HepG2 (cell line): ENCODE measurements around the gene UST. TPM values are rescaled to one million over a fixed set of nuclear protein-coding genes. Genes with fewer than 3 reads are reported as not detected.

Experiments used
- ATAC-seq: fragments of 200-7000 bp; cut with Tn5 transposase; 3 replicates; pipeline ENCODE4 v1.9.1; 2020; ENCODE audit warnings: mild to moderate bottlenecking, moderate library complexity
- BruUV-seq: library from RNA; stranded (reverse); fragments of 400-500 nt; replicated peaks from 2 replicates; lab custom pipeline; 2021; lab: Mats Ljungman, UMichigan
- CTCF ChIA-PET: fragments of 300-600 bp; formaldehyde crosslinking; extraction: SDS; loops from one replicate; lab custom pipeline; 2021; ENCODE audit warnings: low total read pairs, inconsistent platforms, low intra/inter-chr PET ratio; lab: Yijun Ruan, JAX
- POLR2A ChIA-PET: fragments of 350-600 bp; sonication (Branson Sonifier 250); formaldehyde crosslinking; loops from one replicate; lab custom pipeline; 2020; ENCODE audit warnings: antibody characterized with exemption, inconsistent platforms; lab: Yijun Ruan, JAX
- DNase-seq: peaks from one replicate; pipeline ENCODE4 v3.0.0-alpha.2; 2015; ENCODE audit warnings: low spot score
- FAIRE-seq: peaks from 3 replicates; lab custom pipeline; 2011; peaks lifted over from hg19 to GRCh38; lab: Jason Lieb, UNC
- H2AFZ ChIP-seq: one replicate; pipeline ENCODE4 v1.6.1; 2011; ENCODE audit warnings: low read length, inconsistent platforms
- H3K27ac ChIP-seq: fragments of 300-600 bp; 3 replicates; pipeline ENCODE4 v1.8.0; 2011; ENCODE audit warnings: mixed run types, mild to moderate bottlenecking, mixed read lengths, low read length, inconsistent platforms; ENCODE audit not compliant: insufficient read depth; ENCODE audit errors: extremely low read length
- H3K27me3 ChIP-seq, 2 experiments: fragments of 200-600 bp in 1 of 2; 2 replicates in 1 of 2; 3 replicates in 1 of 2; pipeline versions ENCODE4 v1.6.0 to v1.8.0; 2011; ENCODE audit warnings: low read length in 2 of 2, mild to moderate bottlenecking in 2 of 2, moderate library complexity in 2 of 2, inconsistent platforms in 1 of 2; ENCODE audit not compliant: insufficient read depth in 2 of 2, control insufficient read depth in 1 of 2
- H3K36me3 ChIP-seq, 2 experiments: fragments of 200-600 bp in 1 of 2; replicated peaks in 1 of 2; 2 replicates in 1 of 2; 3 replicates in 1 of 2; pipeline versions ENCODE4 v1.5.1 to v1.8.0; 2011; ENCODE audit warnings: low read length in 2 of 2, inconsistent platforms in 1 of 2; ENCODE audit not compliant: insufficient read depth in 2 of 2, control insufficient read depth in 1 of 2
- H3K4me1 ChIP-seq: 2 replicates; pipeline ENCODE4 v1.5.1; 2012; ENCODE audit warnings: low read length, inconsistent platforms; ENCODE audit not compliant: insufficient read depth
- H3K4me2 ChIP-seq: 2 replicates; pipeline ENCODE4 v1.6.0; 2011; ENCODE audit warnings: low read depth, low read length, inconsistent platforms
- H3K4me3 ChIP-seq, 3 experiments: fragments of 200-600 bp in 1 of 3; sonication (generic), shearing (Covaris generic) in 1 of 3; replicated peaks in 1 of 3; 2 replicates each; pipeline ENCODE4 v1.5.1; 2011 to 2016; ENCODE audit warnings: low read length in 3 of 3, inconsistent platforms in 2 of 3, low read depth in 2 of 3, mild to moderate bottlenecking in 2 of 3, control low read depth in 1 of 3, mixed read lengths in 1 of 3; ENCODE audit not compliant: insufficient read depth in 1 of 3
- H3K79me2 ChIP-seq: one replicate; pipeline ENCODE4 v1.6.1; 2011; ENCODE audit warnings: low read length, inconsistent platforms; ENCODE audit not compliant: insufficient read depth
- H3K9ac ChIP-seq: 2 replicates; pipeline ENCODE4 v1.6.0; 2011; ENCODE audit warnings: mild to moderate bottlenecking, low read depth, low read length, inconsistent platforms; ENCODE audit not compliant: insufficient read depth
- H3K9me3 ChIP-seq: 2 replicates; pipeline ENCODE4 v1.5.1; 2012; ENCODE audit warnings: mild to moderate bottlenecking, low read length
- H4K20me1 ChIP-seq: 2 replicates; pipeline ENCODE4 v1.6.0; 2011; ENCODE audit warnings: inconsistent platforms, mild to moderate bottlenecking, low read length, moderate library complexity; ENCODE audit not compliant: insufficient read depth
- ESRRA ChIP-seq: sonication (generic); formaldehyde crosslinking; IDR thresholded peaks from 2 replicates; pipeline ENCODE4 v1.5.1; 2020; ENCODE audit warnings: mild to moderate bottlenecking, low read depth, missing genetic modification reagents
- FOSL1 ChIP-seq: sonication (generic); formaldehyde crosslinking; IDR thresholded peaks from 2 replicates; pipeline ENCODE4 v1.9.0; 2021; ENCODE audit warnings: missing genetic modification reagents, borderline replicate concordance
- FOXA3 ChIP-seq: IDR thresholded peaks from 2 replicates; pipeline ENCODE4 v1.6.1; 2016; ENCODE audit warnings: missing genetic modification reagents, missing compliant biosample characterization
- HDAC1 ChIP-seq: sonication (generic); formaldehyde crosslinking; IDR thresholded peaks from 2 replicates; pipeline ENCODE4 v1.5.1; 2020; ENCODE audit warnings: mild to moderate bottlenecking, missing genetic modification reagents
- HNF4A ChIP-seq: sonication (generic); formaldehyde crosslinking; IDR thresholded peaks from 2 replicates; pipeline ENCODE4 v1.4.0; 2020; ENCODE audit warnings: missing genetic modification reagents
- MBNL3 ChIP-seq: fragments of 250-450 bp; sonication (Bioruptor Pico); conservative IDR thresholded peaks from 2 replicates; pipeline ENCODE4 v1.8.0; 2022; ENCODE audit warnings: mild to moderate bottlenecking, inconsistent platforms
- MXI1 ChIP-seq: IDR thresholded peaks from 3 replicates; pipeline ENCODE4 v1.6.1; 2012; ENCODE audit warnings: low read depth, low read length, inconsistent platforms, borderline replicate concordance
- PAF1 ChIP-seq: IDR thresholded peaks from 2 replicates; pipeline ENCODE4 v1.6.1; 2016; ENCODE audit warnings: missing genetic modification reagents, missing compliant biosample characterization
- PCBP1 ChIP-seq: fragments of 200-400 bp; formaldehyde crosslinking; IDR thresholded peaks from 2 replicates; pipeline ENCODE4 v1.6.1; 2017; ENCODE audit warnings: mild to moderate bottlenecking, low read depth, low read length, borderline replicate concordance
- SIX1 ChIP-seq: sonication (generic); formaldehyde crosslinking; IDR thresholded peaks from 2 replicates; pipeline ENCODE4 v1.4.0; 2020; ENCODE audit warnings: missing genetic modification reagents, borderline replicate concordance
- SKI ChIP-seq: fragments of 450-650 bp; IDR thresholded peaks from one replicate; pipeline ENCODE4 v1.6.1; 2018; ENCODE audit warnings: mild to moderate bottlenecking; ENCODE audit not compliant: partially characterized antibody
- ZBTB33 ChIP-seq: sonication (generic); formaldehyde crosslinking; IDR thresholded peaks from 2 replicates; pipeline ENCODE4 v1.4.0; 2020; ENCODE audit warnings: missing genetic modification reagents
- ZNF143 ChIP-seq: sonication (generic); formaldehyde crosslinking; IDR thresholded peaks from 2 replicates; pipeline ENCODE4 v1.4.0; 2020; ENCODE audit warnings: missing genetic modification reagents
- ZNF224 ChIP-seq: sonication (generic); formaldehyde crosslinking; IDR thresholded peaks from 2 replicates; pipeline ENCODE4 v1.5.0; 2020; ENCODE audit warnings: mild to moderate bottlenecking, missing genetic modification reagents
- ZNF251 ChIP-seq: sonication (generic); formaldehyde crosslinking; IDR thresholded peaks from 2 replicates; pipeline ENCODE4 v1.9.0; 2021; ENCODE audit warnings: mild to moderate bottlenecking, missing genetic modification reagents
- ZNF3 ChIP-seq: IDR thresholded peaks from 2 replicates; pipeline ENCODE4 v1.7.0; 2017; ENCODE audit warnings: inconsistent platforms
- ZNF790 ChIP-seq: sonication (generic); formaldehyde crosslinking; IDR thresholded peaks from 2 replicates; pipeline ENCODE4 v1.8.0; 2022; ENCODE audit warnings: missing genetic modification reagents, mild to moderate bottlenecking, borderline replicate concordance
- WGBS: methylation state at CpG from one replicate; pipeline ENCODE4 v1.1.6; 2017; ENCODE audit warnings: low lambda C conversion rate; 5-methylcytosine and 5-hydroxymethylcytosine counted together
- in situ Hi-C: cut with HindIII; loops from 2 replicates; pipeline ENCODE4 v1.10.0; 2017; ENCODE audit warnings: low pct_unique_long_range_greater_than_20kb; ENCODE audit not compliant: extremely low pct_ligation_motif_present
- intact Hi-C: fragments of 100-400 bp; cut with micrococcal nuclease; formaldehyde crosslinking; loops from one replicate; pipeline ENCODE4 v1.10.0; 2022; ENCODE audit not compliant: unreplicated experiment
- polyA plus RNA-seq, 8 experiments: library from polyadenylated mRNA; depleted of rRNA in 3 of 8; stranded (reverse) in 7 of 8; unstranded in 1 of 8; fragments of >200 nt; fragmentation: Illumina TruSeq in 4 of 8; extraction: Trizol in 4 of 8; gene quantifications; 2 replicates each; pipeline versions ENCODE4 v1.2.1 to v1.2.3, GENCODE V29; 2011 to 2016; ENCODE audit warnings: low read depth in 4 of 8, missing spikeins in 1 of 8, mixed read lengths in 1 of 8; ENCODE audit not compliant: insufficient read depth in 1 of 8
- total RNA-seq, 5 experiments: library from RNA; depleted of rRNA; stranded (reverse); fragments of >200 nt; fragmentation: Illumina TruSeq; extraction: Trizol; gene quantifications; 2 replicates each; pipeline ENCODE4 v1.2.3, GENCODE V29; 2016; ENCODE audit warnings: low read depth in 1 of 5
- TF ChIP-seq, protein P1 (sequence below): sonication (generic); formaldehyde crosslinking; conservative IDR thresholded peaks from 2 replicates; pipeline ENCODE4 v1.5.0; 2020; ENCODE audit warnings: missing genetic modification reagents
- TF ChIP-seq, protein P2 (sequence below): sonication (generic); formaldehyde crosslinking; IDR thresholded peaks from 2 replicates; pipeline ENCODE4 v1.4.0; 2020; ENCODE audit warnings: missing genetic modification reagents
- TF ChIP-seq, protein P3 (sequence below), 2 experiments: fragments of 450-650 bp in 1 of 2; sonication (generic) in 1 of 2; formaldehyde crosslinking; IDR thresholded peaks; 2 replicates each; pipeline versions ENCODE4 v1.5.0 to v1.8.0; 2020 to 2022; ENCODE audit warnings: mild to moderate bottlenecking in 1 of 2, missing genetic modification reagents in 1 of 2

UST gene
- total and polyA plus RNA-seq, 2 of the 13 experiments (the other 11 are each of a cell fraction or from before 2014, with no cell fraction given), result 0.27 TPM; not detected in 1

DNA sequence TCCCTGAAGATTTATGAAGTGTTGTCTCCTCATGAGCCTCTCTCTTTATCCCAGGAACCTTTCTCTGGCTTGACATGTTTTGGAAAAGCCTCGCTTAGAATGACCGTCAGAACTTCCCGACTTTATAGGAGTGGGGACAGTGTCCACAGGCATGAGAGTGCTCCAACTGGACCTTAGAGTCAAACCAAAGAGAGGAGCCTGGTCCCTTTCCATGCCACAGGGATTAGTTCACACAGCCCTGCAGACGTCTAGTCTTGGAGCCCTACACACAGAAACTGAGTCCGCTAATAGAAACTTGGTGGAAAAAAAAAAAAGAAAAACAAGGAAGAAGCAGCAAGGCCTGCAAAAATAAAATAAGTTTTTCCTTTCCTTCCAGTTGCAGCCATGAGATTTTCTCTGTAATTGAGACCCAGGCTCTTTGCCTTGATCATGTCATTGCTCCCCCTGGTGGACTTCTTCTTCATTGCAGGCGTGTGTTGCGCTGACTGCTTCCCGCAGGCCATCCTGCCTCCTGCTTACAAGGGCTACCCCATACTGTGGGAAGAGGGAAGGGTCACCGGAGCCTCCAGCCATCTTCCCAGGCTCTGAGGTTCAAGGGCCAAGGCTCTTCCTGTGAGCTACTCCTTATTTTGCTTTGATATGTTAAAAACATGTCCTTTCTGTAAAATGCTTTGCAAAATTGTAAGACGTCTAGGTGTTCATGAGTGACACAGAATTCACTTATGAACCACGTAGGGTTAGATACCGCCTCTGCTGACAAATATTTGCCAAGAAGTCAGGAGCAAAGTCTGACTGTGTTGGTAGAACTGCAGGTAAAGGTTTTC lies 201.0 kb downstream of the UST start:
- Histone ChIP-seq H3K27me3 (peaks cover 0 to 11% of the 10 kb centered on the region in 2 experiments; a peak in 1 of 5 replicates), H3K27ac (no peak overlapping the region), H2AFZ (no peak overlapping the region), H3K4me2 (peak overlapping the region; percentile 56), H3K9ac (no peak overlapping the region), H3K9me3 (no peaks in the 10 kb centered on the region), H3K4me3 (no peak overlapping the region), H3K79me2 (no peaks in the 10 kb centered on the region), H3K36me3 (no peaks in the 10 kb centered on the region), H3K4me1 (peaks cover 8% of the 10 kb centered on the region), H4K20me1 (no peaks in the 10 kb centered on the region)
- BruUV-seq, result no TSS peak
- ChIA-PET POLR2A (no interaction called here), CTCF (interaction anchor here (2.2 to 2.7 kb wide), 2 partner anchors 370 to 388 kb away, joined by 28 to 31 read pairs; no protein-coding TSS in a partner anchor)
- DNase-seq (peak; percentile 74), ATAC-seq (peak; percentile 99), FAIRE-seq (peak; percentile 96)
- 22% methylated on average over 12 of the region's 12 CpGs for WGBS
- intact Hi-C loops, result loop anchor here (1.0 to 5.0 kb wide), 4 partner anchors 201 to 484 kb away; partner anchors contain the start of gene UST
- in situ Hi-C loops, result loop anchor here (5.0 kb wide), 1 partner anchor 371 kb away; no protein-coding TSS in a partner anchor
- TF ChIP-seq, protein P1, sequence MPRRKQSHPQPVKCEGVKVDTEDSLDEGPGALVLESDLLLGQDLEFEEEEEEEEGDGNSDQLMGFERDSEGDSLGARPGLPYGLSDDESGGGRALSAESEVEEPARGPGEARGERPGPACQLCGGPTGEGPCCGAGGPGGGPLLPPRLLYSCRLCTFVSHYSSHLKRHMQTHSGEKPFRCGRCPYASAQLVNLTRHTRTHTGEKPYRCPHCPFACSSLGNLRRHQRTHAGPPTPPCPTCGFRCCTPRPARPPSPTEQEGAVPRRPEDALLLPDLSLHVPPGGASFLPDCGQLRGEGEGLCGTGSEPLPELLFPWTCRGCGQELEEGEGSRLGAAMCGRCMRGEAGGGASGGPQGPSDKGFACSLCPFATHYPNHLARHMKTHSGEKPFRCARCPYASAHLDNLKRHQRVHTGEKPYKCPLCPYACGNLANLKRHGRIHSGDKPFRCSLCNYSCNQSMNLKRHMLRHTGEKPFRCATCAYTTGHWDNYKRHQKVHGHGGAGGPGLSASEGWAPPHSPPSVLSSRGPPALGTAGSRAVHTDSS, result no peak
- TF ChIP-seq FOSL1 (CRISPR knock-in tag) (no peak), MBNL3 (CRISPR knock-in tag) (no peak), ZNF790 (CRISPR knock-in tag) (no peak), FOXA3 (peak; percentile 34; the same call in 1 of the 2 replicates), HDAC1 (no peak), ZNF3 (CRISPR knock-in tag) (no peak), ZNF143 (CRISPR knock-in tag) (no peak), ESRRA (no peak), ZNF224 (CRISPR knock-in tag) (no peak), MXI1 (no peak), PCBP1 (no peak), ZBTB33 (CRISPR knock-in tag) (0 out of 2 replicates have a peak, but pooled peaks have one; percentile 10), HNF4A (CRISPR knock-in tag) (peak; percentile 66), ZNF251 (CRISPR knock-in tag) (no peak), SKI (no peak), PAF1 (CRISPR knock-in tag) (no peak), SIX1 (no peak; the same call in 1 of the 2 replicates)
- TF ChIP-seq, protein P2, sequence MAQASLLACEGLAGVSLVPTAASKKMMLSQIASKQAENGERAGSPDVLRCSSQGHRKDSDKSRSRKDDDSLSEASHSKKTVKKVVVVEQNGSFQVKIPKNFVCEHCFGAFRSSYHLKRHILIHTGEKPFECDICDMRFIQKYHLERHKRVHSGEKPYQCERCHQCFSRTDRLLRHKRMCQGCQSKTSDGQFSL (CRISPR knock-in tag), result no peak
- TF ChIP-seq, protein P3, sequence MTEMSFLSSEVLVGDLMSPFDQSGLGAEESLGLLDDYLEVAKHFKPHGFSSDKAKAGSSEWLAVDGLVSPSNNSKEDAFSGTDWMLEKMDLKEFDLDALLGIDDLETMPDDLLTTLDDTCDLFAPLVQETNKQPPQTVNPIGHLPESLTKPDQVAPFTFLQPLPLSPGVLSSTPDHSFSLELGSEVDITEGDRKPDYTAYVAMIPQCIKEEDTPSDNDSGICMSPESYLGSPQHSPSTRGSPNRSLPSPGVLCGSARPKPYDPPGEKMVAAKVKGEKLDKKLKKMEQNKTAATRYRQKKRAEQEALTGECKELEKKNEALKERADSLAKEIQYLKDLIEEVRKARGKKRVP (CRISPR knock-in tag; IDR thresholded peaks at IDR 0.05), result no peak
